IPS DF 6.9 (cell line): ENCODE data around the gene ITPR1.

Experiments used
- DNase-seq: peaks from one replicate; pipeline ENCODE4 v3.0.0-alpha.2; 2013; ENCODE audit warnings: low read depth, low spot score
- H3K27ac ChIP-seq: one replicate; pipeline ENCODE4 v1.5.1; 2013; ENCODE audit warnings: low read length, control low read depth
- H3K27me3 ChIP-seq: 2 replicates; pipeline ENCODE4 v1.6.1; 2013; ENCODE audit warnings: mild to moderate bottlenecking, low read length; ENCODE audit not compliant: control insufficient read depth, insufficient read depth
- H3K36me3 ChIP-seq: 2 replicates; pipeline ENCODE4 v1.6.1; 2013; ENCODE audit warnings: low read length; ENCODE audit not compliant: control insufficient read depth, insufficient read depth
- H3K4me1 ChIP-seq: 2 replicates; pipeline ENCODE4 v1.6.1; 2013; ENCODE audit warnings: low read length; ENCODE audit not compliant: control insufficient read depth, insufficient read depth
- H3K4me3 ChIP-seq: 2 replicates; pipeline ENCODE4 v1.5.1; 2013; ENCODE audit warnings: mild to moderate bottlenecking, low read length
- H3K9me3 ChIP-seq: 2 replicates; pipeline ENCODE4 v1.6.1; 2013; ENCODE audit warnings: low read length, inconsistent platforms; ENCODE audit not compliant: control insufficient read depth, insufficient read depth
- WGBS: extraction: QIAGEN DNeasy Blood & Tissue Kit; methylation state at CpG from one replicate; pipeline ENCODE4 v1.1.7; 2013; ENCODE audit warnings: mixed read lengths, missing lambda C conversion rate; ENCODE audit not compliant: insufficient read length, insufficient coverage; 5-methylcytosine and 5-hydroxymethylcytosine counted together

Gene ITPR1

GRCh38 chr3:4836516-4836915 lies 343.4 kb downstream of the ITPR1 start:
- Histone ChIP-seq H3K9me3 (no peaks in the 10 kb centered on the region), H3K36me3 (no peaks in the 10 kb centered on the region), H3K4me1 (peaks cover 1% of the 10 kb centered on the region; the same call in 1 of the 2 replicates), H3K27ac (no peak overlapping the region), H3K4me3 (no peak overlapping the region), H3K27me3 (no peaks in the 10 kb centered on the region)
- WGBS, result no CpG with 5 or more reads among the region's 2 CpGs
- DNase-seq, result no peak

- Histone ChIP-seq H3K9me3 (no peaks in the 10 kb centered on the region), H3K27me3 (no peaks in the 10 kb centered on the region), H3K4me1 (peaks cover 1% of the 10 kb centered on the region; the same call in 1 of the 2 replicates), H3K36me3 (no peaks in the 10 kb centered on the region), H3K27ac (no peak overlapping the region), H3K4me3 (no peak overlapping the region)
- DNase-seq, result no peak
- no CpG with 5 or more reads among the region's 5 CpGs for WGBS
Measured at GRCh38 chr3:4837374-4837930, 344.3 kb downstream of the ITPR1 start.

- no peak for DNase-seq
- Histone ChIP-seq H3K4me1 (peaks cover 1% of the 10 kb centered on the region; the same call in 1 of the 2 replicates), H3K27me3 (no peaks in the 10 kb centered on the region), H3K36me3 (no peaks in the 10 kb centered on the region), H3K27ac (no peak overlapping the region), H3K9me3 (no peaks in the 10 kb centered on the region), H3K4me3 (no peak overlapping the region)
- WGBS, result no CpG with 5 or more reads among the region's 4 CpGs
Measured at GRCh38 chr3:4838621-4839022, 345.5 kb downstream of the ITPR1 start.

GRCh38 chr3:4839278-4839677 lies 346.1 kb downstream of the ITPR1 start:
- Histone ChIP-seq H3K27ac (no peak overlapping the region), H3K4me3 (no peak overlapping the region), H3K27me3 (no peaks in the 10 kb centered on the region), H3K36me3 (no peaks in the 10 kb centered on the region), H3K9me3 (no peaks in the 10 kb centered on the region), H3K4me1 (peaks cover 1% of the 10 kb centered on the region; the same call in 1 of the 2 replicates)
- no peak for DNase-seq
- no CpG with 5 or more reads among the region's 3 CpGs for WGBS

- no CpG with 5 or more reads among the region's 3 CpGs for WGBS
- DNase-seq, result no peak
Measured at GRCh38 chr3:4841225-4841624, 348.1 kb downstream of the ITPR1 start.

GRCh38 chr3:4841776-4842440 lies 348.8 kb downstream of the ITPR1 start:
- Histone ChIP-seq H3K4me3 (no peak overlapping the region), H3K27ac (no peak overlapping the region), H3K4me1 (peaks cover 1% of the 10 kb centered on the region; the same call in 1 of the 2 replicates), H3K27me3 (no peaks in the 10 kb centered on the region), H3K36me3 (no peaks in the 10 kb centered on the region), H3K9me3 (no peaks in the 10 kb centered on the region)
- DNase-seq, result no peak
- WGBS, result no CpG with 5 or more reads among the region's 3 CpGs

More at GRCh38 chr3:4841225-4841624, 348.1 kb downstream of the ITPR1 start:
- H3K4me3 ChIP-seq, result no peak overlapping the region
- H3K36me3 ChIP-seq, result no peaks in the 10 kb centered on the region
- H3K9me3 ChIP-seq, result no peaks in the 10 kb centered on the region
- H3K27me3 ChIP-seq, result no peaks in the 10 kb centered on the region
- no peak overlapping the region for H3K27ac ChIP-seq
- peaks cover 1% of the 10 kb centered on the region; the same call in 1 of the 2 replicates for H3K4me1 ChIP-seq

GRCh38 chr3:4843619-4844018 lies 350.5 kb downstream of the ITPR1 start:
- no peak overlapping the region for H3K4me3 ChIP-seq
- no peak overlapping the region for H3K27ac ChIP-seq
- no peak for DNase-seq
- peaks cover 1% of the 10 kb centered on the region; the same call in 1 of the 2 replicates for H3K4me1 ChIP-seq
- no peaks in the 10 kb centered on the region for H3K9me3 ChIP-seq
- no peaks in the 10 kb centered on the region for H3K27me3 ChIP-seq
- WGBS, result no CpG with 5 or more reads among the region's 5 CpGs
- no peaks in the 10 kb centered on the region for H3K36me3 ChIP-seq

- no peaks in the 10 kb centered on the region for H3K27me3 ChIP-seq
- no peaks in the 10 kb centered on the region for H3K9me3 ChIP-seq
- no peak overlapping the region for H3K4me3 ChIP-seq
- WGBS, result no CpG with 5 or more reads among the region's 3 CpGs
- H3K27ac ChIP-seq, result no peak overlapping the region
- no peak for DNase-seq
- no peaks in the 10 kb centered on the region for H3K36me3 ChIP-seq
- peaks cover 1% of the 10 kb centered on the region; the same call in 1 of the 2 replicates for H3K4me1 ChIP-seq
Measured at GRCh38 chr3:4845882-4846281, 352.7 kb downstream of the ITPR1 start.

GRCh38 chr3:4846543-4846942 lies 353.4 kb downstream of the ITPR1 start:
- H3K27ac ChIP-seq, result no peak overlapping the region
- no peak overlapping the region for H3K4me3 ChIP-seq
- no peaks in the 10 kb centered on the region for H3K9me3 ChIP-seq
- no CpG with 5 or more reads among the region's 4 CpGs for WGBS
- H3K36me3 ChIP-seq, result no peaks in the 10 kb centered on the region
- no peaks in the 10 kb centered on the region for H3K27me3 ChIP-seq
- no peaks in the 10 kb centered on the region for H3K4me1 ChIP-seq
- DNase-seq, result no peak

- no peaks in the 10 kb centered on the region for H3K4me1 ChIP-seq
- no CpG with 5 or more reads among the region's 6 CpGs for WGBS
Measured at GRCh38 chr3:4848176-4848825, 355.2 kb downstream of the ITPR1 start.

More at GRCh38 chr3:4848176-4848825, 355.2 kb downstream of the ITPR1 start:
- no peaks in the 10 kb centered on the region for H3K27me3 ChIP-seq
- no peaks in the 10 kb centered on the region for H3K9me3 ChIP-seq
- no peak for DNase-seq
- no peak overlapping the region for H3K4me3 ChIP-seq
- H3K27ac ChIP-seq, result no peak overlapping the region
- H3K36me3 ChIP-seq, result no peaks in the 10 kb centered on the region
